KOPT-K1 (cell line): Measurements from ENCODE around the gene MMEL1.
A peak's percentile ranks its signal among the peaks of the same experiment; 100 is the strongest.
"Not testable (repeated sequence)": the region's sequence is repeated elsewhere in the genome, so short reads cannot be mapped to it uniquely, and the experiment has no call there.

Source experiments
- H3K27ac ChIP-seq: fragments of 200-600 bp; sonication (generic); 2 replicates; pipeline ENCODE4 v1.5.1; 2016; ENCODE audit warnings: antibody characterized with exemption, mild to moderate bottlenecking, low read depth, low read length; ENCODE audit not compliant: poor library complexity, severe bottlenecking
- H3K36me3 ChIP-seq: fragments of 200-600 bp; sonication (generic); 2 replicates; pipeline ENCODE4 v1.5.1; 2017; ENCODE audit warnings: antibody characterized with exemption, mild to moderate bottlenecking, low read length, moderate library complexity; ENCODE audit not compliant: insufficient read depth
- H3K9me3 ChIP-seq: fragments of 200-600 bp; sonication (generic); 2 replicates; pipeline ENCODE4 v1.5.1; 2017; ENCODE audit warnings: antibody characterized with exemption, low read length, mild to moderate bottlenecking; ENCODE audit not compliant: insufficient read depth, poor library complexity, severe bottlenecking

Gene MMEL1

DNA sequence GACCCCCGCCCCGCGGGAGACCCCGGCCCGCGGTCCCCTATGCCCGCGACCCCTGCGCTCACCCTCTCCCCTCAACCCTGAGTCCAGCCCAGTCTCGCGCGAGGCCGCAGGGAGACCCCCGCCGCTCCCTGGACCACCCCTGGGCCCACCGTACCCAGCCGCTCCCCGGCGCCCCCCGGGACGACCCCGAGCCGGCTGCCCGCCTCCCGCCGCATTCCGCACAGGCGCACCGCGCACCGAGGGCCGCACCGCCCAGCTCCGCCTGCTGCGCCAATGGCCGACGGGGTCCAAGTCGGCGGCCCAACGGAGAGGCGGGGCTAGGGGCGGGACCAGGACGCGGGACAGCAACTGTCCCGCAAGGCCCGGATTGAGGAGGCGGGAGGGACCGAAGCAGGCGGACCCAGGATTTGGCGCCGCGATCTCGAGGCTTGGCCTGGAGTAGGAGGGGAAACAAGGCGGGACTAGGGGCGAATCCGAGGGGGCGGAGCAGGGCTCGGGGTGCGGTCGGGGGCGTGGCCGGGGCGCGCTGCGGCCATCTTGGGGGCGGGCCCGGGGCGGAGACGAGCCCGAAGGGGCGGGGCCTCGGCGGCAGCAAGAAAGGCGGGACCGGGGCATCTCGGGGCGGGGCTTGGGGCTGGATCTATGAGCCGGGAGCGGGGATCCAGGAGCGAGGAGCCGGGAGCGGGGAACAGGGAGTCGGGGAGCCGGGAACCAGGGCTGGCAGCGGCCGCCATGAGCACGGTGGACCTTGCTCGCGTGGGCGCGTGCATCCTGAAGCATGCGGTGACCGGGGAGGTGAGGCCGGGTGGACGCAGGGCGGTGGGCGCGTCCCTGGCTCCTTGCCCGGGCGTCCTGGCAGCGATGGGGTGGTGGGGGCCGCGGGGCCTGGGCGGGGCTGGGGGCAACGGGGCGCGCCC, 46.4 kb downstream of the MMEL1 start, which contains the start of gene PRXL2B:
Gene PRXL2B (plus strand): TSS at position 624 of the 917 bp plus-strand sequence. CDS start 109 bp downstream, at position 733.
- peaks cover 4% of the 10 kb centered on the region; the same call in 1 of the 2 replicates for H3K36me3 ChIP-seq
- H3K27ac ChIP-seq, result peak within 1 kb of the TSS; percentile 93
- H3K9me3 ChIP-seq, result no peaks in the 10 kb centered on the region

DNA sequence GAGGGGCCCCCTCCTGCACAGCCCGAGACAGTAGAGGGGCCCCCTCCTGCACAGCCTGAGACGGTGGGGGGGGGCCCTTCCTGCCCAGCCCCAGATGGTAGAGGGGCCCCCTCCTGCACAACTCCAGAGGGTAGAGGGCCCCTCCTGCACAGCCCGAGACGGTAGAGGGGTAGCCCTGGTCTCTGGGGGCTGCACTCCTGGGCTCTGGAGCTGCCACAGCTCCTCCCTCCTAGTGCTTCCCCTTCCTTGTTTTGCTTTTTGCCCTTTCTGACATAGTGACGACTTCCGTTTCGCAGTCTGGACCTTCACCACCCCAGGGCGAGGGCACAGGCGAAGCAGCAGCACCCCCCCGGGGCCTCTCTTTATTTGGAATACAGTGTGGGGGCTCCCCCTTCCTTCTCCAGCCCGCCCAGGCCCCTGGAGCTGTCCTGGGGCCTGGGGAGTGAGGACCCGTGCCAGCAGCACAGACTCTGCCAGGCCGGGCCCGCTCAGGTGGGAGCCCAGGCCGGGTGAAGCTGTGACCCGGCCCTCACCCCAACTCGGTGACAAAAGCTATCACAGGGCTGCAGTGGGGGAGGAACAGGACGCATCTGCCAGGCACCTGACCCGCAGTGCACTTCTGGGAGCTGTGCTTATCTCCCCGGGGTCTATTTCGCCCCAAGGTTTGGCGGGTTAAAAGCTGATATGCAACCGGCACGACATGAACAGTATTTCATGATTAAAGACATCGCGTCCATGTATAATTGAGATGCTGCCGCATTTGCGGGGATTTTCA, 47.3 kb downstream of the MMEL1 start:
- no peaks in the 10 kb centered on the region for H3K9me3 ChIP-seq
- peak overlapping the region; percentile 93 for H3K27ac ChIP-seq
- H3K36me3 ChIP-seq, result peaks cover 4% of the 10 kb centered on the region; the same call in 1 of the 2 replicates

DNA sequence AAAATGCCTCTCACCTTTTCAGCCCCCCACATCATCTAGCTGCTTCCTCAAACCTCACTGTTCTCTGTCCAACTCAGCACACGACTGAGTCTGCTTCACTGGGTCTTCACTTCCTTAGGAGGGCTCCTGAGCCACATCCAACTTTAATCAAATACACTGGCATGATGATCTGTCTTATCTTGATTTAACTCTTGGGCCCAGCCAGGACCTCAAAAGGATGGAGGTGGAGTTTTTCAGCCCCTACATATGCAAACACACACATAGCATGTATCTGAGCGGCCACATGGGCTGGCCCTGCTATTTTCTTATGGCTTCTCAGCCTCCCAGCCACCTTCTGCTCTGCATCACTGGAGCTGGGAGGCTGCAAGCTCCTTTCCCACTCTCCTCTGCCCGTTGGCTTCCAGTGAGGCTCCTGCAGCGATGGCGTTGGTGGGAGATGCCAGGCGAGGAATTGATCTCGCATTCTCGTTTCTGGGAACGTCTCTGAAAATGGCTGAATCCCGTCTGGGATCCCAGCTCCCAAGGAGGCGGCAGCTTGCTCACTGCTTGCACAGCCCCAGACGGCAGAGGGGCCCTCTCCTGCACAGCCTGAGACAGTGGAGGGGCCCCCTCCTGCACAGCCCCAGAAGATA, 48.0 kb downstream of the MMEL1 start:
- Histone ChIP-seq H3K27ac (peak overlapping the region; percentile 93), H3K36me3 (peaks cover 4% of the 10 kb centered on the region; the same call in 1 of the 2 replicates), H3K9me3 (no peaks in the 10 kb centered on the region)

DNA sequence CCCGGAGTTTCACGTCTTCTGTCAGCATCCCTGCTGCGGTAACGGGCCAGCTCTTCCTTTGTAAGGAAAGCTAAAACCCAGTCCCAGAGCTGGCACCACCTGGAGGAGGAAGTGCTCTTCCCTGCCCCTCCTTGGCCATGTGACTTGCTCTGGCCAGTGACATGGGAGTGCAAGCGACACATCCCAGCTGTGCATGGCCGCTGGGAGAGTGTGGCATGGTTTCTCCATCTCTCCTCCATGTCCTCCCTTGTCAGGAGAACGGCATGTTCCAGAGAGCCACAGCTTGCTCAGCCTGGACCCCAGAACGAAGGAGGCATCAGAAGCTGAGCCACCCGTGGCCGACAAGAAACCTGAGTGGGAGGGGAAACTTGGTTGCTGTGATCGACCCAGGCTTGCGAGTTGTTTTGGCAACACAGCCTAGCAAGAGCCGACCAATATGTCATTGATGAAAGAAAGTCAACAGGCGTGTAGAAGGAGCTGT, 48.9 kb downstream of the MMEL1 start:
- H3K27ac ChIP-seq, result peak overlapping the region; percentile 93
- H3K9me3 ChIP-seq, result no peaks in the 10 kb centered on the region
- H3K36me3 ChIP-seq, result no peaks in the 10 kb centered on the region

DNA sequence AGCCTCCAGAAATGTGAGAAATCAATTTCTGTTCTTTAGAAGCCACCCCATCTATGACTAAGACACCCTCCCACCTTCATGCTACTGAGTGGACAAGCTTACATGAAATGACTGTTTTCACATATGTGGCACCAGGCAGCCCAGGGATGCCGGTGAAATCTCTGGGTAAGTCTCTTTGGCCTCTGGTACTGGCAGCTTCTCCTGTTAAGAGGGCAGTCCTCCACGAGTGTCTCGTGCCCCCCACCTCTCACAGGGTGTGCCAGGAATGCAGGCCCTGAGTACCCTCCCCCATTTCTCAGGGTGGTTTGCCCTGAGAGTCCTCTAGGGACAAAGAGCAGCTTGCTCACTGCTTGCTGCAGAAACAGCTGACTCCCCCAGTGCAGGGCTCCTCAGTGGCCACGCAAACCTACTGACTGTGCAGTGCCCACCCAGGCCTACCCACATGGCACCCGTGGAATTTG, 49.5 kb downstream of the MMEL1 start:
- Histone ChIP-seq H3K9me3 (no peaks in the 10 kb centered on the region), H3K36me3 (no peaks in the 10 kb centered on the region), H3K27ac (peak overlapping the region; percentile 5)

DNA sequence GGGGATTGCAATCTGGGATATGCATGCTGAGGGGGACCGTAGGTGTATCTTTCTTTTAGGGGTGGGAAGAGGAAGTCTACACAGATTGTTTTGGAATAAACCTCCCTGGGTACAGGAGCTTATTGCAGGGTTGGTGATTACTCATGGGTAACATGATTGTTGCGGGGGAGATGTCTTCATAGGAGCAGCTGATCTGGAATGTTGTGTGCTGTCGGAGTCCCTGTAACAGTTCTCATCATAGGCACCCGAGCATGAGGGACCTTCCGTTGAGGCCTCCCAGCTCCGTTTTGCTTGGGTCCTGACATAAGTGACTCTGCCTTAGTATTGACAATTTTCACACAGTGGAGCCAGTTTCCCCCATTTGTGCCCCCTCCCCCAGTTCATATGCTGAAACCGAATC, 50.4 kb downstream of the MMEL1 start:
- no peaks in the 10 kb centered on the region for H3K9me3 ChIP-seq
- H3K36me3 ChIP-seq, result no peaks in the 10 kb centered on the region
- H3K27ac ChIP-seq, result no peak overlapping the region

DNA sequence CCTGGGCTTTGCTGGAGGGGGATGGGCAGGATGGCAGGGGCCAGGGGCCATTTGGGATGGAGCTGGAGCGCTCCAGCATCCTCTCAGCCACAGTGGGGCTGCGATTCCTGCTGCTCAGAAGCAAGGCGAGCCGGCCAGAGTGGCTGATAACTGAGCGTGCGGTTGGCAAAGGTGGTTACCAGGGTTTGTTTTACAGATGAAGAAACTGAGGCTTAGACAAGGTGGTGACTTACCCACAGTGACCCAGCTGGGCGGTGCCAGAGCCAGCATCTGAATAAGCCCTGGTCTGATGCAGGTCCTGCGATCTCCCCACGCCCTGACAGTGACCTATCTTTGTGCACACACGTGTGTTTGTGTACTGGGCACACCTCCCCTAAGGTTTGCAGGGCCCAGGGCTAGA, 52.1 kb downstream of the MMEL1 start:
- H3K27ac ChIP-seq, result no peak overlapping the region
- no peaks in the 10 kb centered on the region for H3K9me3 ChIP-seq
- no peaks in the 10 kb centered on the region for H3K36me3 ChIP-seq

DNA sequence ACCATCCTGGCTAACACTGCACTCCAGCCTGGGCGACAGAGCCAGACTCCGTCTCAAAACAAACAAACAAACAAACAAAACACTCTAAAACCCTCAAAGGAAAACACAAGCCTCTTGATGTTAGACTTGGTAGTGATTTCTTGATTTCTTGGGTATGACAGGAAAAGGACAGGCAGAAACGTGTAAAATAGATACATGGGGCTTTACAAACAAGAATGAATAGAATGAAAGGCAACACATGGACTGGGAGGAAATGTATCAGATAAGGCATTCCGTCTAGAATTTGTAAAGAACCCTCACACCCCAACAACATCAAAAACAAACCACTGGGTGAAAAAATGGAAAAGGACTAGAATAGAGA, 54.1 kb downstream of the MMEL1 start:
- Histone ChIP-seq H3K36me3 (no peaks in the 10 kb centered on the region), H3K27ac (no peak overlapping the region), H3K9me3 (peaks cover under 1% of the 10 kb centered on the region)

DNA sequence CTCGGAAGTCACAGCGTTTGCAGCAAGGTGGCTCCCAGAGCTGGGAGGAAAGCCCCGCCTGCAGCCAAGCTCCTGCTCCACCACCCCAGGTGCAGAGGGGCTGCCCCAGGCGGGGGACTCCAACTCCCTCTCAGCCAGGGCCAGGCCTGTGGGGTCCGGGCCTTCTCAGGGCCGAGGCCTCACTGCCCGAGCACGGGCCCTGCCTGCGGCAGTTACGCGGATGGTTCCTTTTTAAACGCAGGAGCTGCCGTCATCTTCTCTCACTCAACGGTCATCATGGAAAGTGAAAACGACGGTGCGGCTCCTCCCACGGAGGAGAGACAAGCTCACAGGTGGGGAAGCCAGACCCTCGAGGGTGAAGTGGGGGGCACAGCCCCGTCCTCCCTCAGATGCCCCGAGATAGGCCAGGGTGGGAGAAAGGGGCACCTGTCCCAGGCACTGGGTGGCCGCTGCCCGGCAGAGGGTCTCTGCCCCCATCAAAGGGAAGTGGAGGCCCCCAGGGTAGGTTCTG, 55.2 kb downstream of the MMEL1 start:
- H3K36me3 ChIP-seq, H3K27ac ChIP-seq, H3K9me3 ChIP-seq: not testable (repeated sequence)

DNA sequence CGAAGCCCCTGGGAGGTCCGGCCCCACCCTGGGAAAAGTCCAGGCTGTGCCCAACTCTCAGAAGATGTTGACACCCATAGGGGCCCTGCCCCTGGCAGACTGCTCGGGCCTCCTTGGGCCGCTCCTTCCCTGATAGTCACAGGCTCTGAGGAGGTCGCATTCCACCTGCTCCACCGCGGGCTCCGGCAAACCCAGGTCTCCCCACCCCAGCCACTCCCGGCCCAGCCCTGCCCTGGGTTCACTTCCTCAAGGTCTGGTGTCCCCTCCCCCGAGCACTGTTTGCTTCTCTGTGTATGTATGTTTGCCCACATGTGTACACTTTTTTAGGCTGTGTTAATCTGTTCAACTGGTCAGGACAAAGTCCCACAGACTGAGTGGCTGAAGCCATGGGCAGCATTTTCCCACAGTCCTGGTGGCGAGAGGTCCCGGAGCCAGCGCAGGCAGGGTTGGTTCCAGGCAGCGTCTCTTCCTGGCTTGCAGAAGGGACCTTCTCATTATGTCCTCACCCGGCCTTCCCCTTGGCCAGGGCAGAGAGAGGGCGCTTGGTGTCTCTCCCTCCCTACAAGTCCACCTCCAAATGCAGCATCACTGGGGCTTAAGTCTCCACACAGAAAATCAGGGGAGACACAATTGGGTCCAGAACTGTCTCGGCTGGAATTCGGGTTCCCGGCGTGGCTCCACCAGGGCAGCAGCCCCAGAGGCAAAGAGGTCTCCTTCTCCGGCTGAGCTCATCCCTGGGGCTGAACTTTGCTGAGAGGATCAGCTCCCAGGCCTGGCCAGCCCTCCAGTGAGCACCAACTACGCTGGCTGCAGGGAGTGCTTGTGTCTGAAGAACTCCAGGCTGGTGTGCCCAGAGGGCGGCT, 56.8 kb downstream of the MMEL1 start:
- Histone ChIP-seq H3K9me3 (peaks cover 8% of the 10 kb centered on the region), H3K36me3 (no peaks in the 10 kb centered on the region), H3K27ac (no peak overlapping the region)

DNA sequence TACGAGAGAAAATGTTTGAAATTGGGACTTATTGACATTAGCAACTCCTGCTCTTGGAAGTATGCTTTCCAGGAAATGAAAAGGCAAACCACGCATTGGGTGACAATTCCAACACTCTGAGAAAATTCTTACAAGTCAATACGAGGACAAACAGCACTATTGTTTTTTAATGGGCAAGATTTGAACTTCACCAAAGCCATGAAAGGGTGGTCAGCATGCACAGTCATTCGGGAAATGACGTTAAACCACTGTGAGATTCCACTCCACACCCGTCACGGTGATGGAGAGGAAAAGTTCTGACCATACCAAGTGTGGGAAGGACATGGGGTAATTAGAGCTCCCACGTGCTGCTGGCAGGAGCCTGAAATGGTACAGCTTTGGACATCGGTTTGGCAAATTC, 58.5 kb downstream of the MMEL1 start:
- no peak overlapping the region for H3K27ac ChIP-seq
- H3K9me3 ChIP-seq, result peaks cover 8% of the 10 kb centered on the region
- H3K36me3 ChIP-seq, result no peaks in the 10 kb centered on the region

DNA sequence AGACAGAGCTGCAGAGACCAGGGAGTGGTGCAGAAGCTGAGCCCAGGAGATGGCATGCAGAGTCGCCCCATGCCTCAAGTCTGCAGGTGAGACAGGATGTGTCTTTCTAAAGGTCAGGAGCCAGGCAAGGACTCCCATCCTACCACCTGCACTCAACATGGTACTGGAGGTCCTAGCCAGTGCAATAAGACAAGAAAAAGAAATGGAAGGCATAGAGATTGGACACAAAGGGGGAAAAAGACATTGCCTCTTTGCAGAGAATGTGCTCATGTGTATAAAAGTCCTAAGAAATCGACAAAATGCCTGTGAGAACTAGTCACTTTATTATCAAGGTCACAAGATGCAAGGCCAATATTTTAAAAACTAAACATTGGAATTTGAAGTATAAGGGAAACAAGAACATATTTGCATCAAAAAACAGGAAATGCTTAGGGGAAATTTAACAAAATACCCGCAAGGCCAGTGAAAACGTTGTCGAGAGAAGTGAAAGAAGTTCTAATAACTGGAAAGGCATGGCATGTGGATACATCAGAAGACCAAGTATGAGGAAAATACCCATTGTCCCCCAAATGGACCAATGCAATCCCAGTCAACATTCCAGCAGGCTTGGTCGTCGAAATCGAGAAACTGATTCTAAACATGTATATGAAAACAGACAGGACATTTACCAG, 59.4 kb downstream of the MMEL1 start:
- H3K27ac ChIP-seq, result no peak overlapping the region
- H3K9me3 ChIP-seq, result peaks cover 8% of the 10 kb centered on the region
- no peaks in the 10 kb centered on the region for H3K36me3 ChIP-seq

DNA sequence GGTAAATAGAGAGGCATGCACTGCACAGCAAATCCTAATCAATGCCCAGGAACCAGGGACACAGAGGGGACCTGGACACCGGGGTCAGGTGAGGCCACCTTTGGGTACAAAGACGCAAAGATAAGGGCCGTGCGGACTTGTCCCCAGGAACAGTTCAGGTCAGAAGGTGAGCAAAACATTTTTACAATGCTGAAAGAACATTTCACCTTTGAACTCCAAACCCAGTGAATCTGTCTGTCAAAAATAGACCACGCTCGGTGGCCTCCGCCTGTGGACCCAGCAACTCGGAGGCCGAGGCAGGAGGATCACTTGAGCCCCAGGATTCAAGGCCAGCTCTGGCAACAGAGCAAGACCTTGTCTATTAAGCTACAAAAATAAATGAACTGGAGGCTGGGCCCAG, 61.5 kb downstream of the MMEL1 start:
- H3K36me3 ChIP-seq, result no peaks in the 10 kb centered on the region
- peaks cover 8% of the 10 kb centered on the region for H3K9me3 ChIP-seq
- H3K27ac ChIP-seq, result no peak overlapping the region
